PC-9 (cell line): ENCODE measurements around the gene ANO2. TPM values are rescaled to one million over a fixed set of nuclear protein-coding genes. Genes with fewer than 3 reads are reported as not detected.

Experiments
- BruUV-seq: library from RNA; stranded (reverse); fragments of 400-500 nt; replicated peaks from 2 replicates; lab custom pipeline; 2021; lab: Mats Ljungman, UMichigan
- CTCF ChIA-PET: fragments of 300-600 bp; sonication (Branson Sonifier 250); formaldehyde crosslinking; loops from one replicate; lab custom pipeline; 2022; ENCODE audit warnings: antibody characterized with exemption; lab: Charles Lee
- POLR2A ChIA-PET: fragments of 300-600 bp; sonication (Branson Sonifier 250); formaldehyde crosslinking; loops from one replicate; lab custom pipeline; 2022; ENCODE audit warnings: antibody characterized with exemption; ENCODE audit not compliant: unreplicated experiment; lab: Charles Lee
- DNase-seq, 2 experiments: peaks; one replicate each; pipeline versions ENCODE4 v3.0.0 to v3.0.0-alpha.2; 2015 to 2022; ENCODE audit warnings: mixed read lengths in 1 of 2
- H2AFZ ChIP-seq: fragments of 200-600 bp; sonication (generic); 2 replicates; pipeline ENCODE4 v1.8.1; 2017; ENCODE audit warnings: antibody characterized with exemption
- H3F3A ChIP-seq: fragments of 200-600 bp; sonication (generic); 2 replicates; pipeline ENCODE4 v1.8.1; 2017; ENCODE audit warnings: antibody characterized with exemption, mild to moderate bottlenecking, low read depth; ENCODE audit not compliant: insufficient read depth
- H3K27ac ChIP-seq: fragments of 200-600 bp; sonication (generic); 2 replicates; pipeline ENCODE4 v1.6.1; 2016; ENCODE audit warnings: mixed run types
- H3K27me3 ChIP-seq: fragments of 200-600 bp; sonication (generic); 2 replicates; pipeline ENCODE4 v1.6.1; 2016; ENCODE audit warnings: low read depth, mixed run types; ENCODE audit not compliant: insufficient read depth
- H3K36me3 ChIP-seq: fragments of 200-600 bp; sonication (generic); 2 replicates; pipeline ENCODE4 v1.6.1; 2016; ENCODE audit warnings: low read depth, mixed run types
- H3K4me1 ChIP-seq: fragments of 200-600 bp; sonication (generic); replicated peaks from 2 replicates; pipeline ENCODE4 v1.6.1; 2016; ENCODE audit warnings: mixed run types; ENCODE audit not compliant: insufficient read depth
- H3K4me2 ChIP-seq: fragments of 200-600 bp; sonication (generic); 2 replicates; pipeline ENCODE4 v1.6.1; 2017; ENCODE audit warnings: mixed run types
- H3K4me3 ChIP-seq: fragments of 200-600 bp; sonication (generic); 2 replicates; pipeline ENCODE4 v1.6.1; 2016; ENCODE audit warnings: mixed run types
- H3K79me2 ChIP-seq: fragments of 200-600 bp; sonication (generic); 2 replicates; pipeline ENCODE4 v1.6.1; 2017; ENCODE audit warnings: low read depth, mixed run types
- H3K9me2 ChIP-seq: fragments of 200-600 bp; sonication (generic); 2 replicates; pipeline ENCODE4 v1.8.1; 2017; ENCODE audit warnings: mild to moderate bottlenecking; ENCODE audit not compliant: insufficient read depth
- H3K9me3 ChIP-seq: fragments of 200-600 bp; sonication (generic); 2 replicates; pipeline ENCODE4 v1.8.1; 2016; ENCODE audit warnings: low read depth; ENCODE audit not compliant: insufficient read depth
- H4K20me1 ChIP-seq: fragments of 200-600 bp; sonication (generic); 2 replicates; pipeline ENCODE4 v1.8.1; 2017; ENCODE audit not compliant: insufficient read depth
- EZH2 ChIP-seq: fragments of 200-600 bp; sonication (generic); IDR thresholded peaks from 2 replicates; pipeline ENCODE4 v1.8.0; 2017; ENCODE audit warnings: antibody characterized with exemption, low read depth
- intact Hi-C: fragments of 100-400 bp; cut with micrococcal nuclease; formaldehyde crosslinking; loops from one replicate; pipeline ENCODE4 v1.10.0; 2022; ENCODE audit not compliant: unreplicated experiment
- total RNA-seq: library from RNA; stranded (reverse); gene quantifications from 2 replicates; pipeline ENCODE4 v1.2.3, GENCODE V29; 2021
- TF ChIP-seq, protein P1 (sequence below): fragments of 200-600 bp; sonication (generic); conservative IDR thresholded peaks from 2 replicates; pipeline ENCODE4 v1.6.1; 2017; ENCODE audit warnings: mixed run types, antibody characterized with exemption, mild to moderate bottlenecking, moderate library complexity

The ANO2 gene
- total RNA-seq, 1 experiment from 2014 or later: not detected

GRCh38 chr12:5941907-5942306, 3.2 kb downstream of the ANO2 start:
- Histone ChIP-seq H3K9me3 (no peaks in the 10 kb centered on the region), H4K20me1 (no peaks in the 10 kb centered on the region), H3K36me3 (no peaks in the 10 kb centered on the region), H3K79me2 (no peaks in the 10 kb centered on the region), H3K4me1 (no peaks in the 10 kb centered on the region), H2AFZ (no peak overlapping the region), H3K27ac (no peak overlapping the region), H3K4me3 (no peak overlapping the region), H3K9me2 (no peaks in the 10 kb centered on the region), H3K4me2 (no peak overlapping the region), H3F3A (no peaks in the 10 kb centered on the region), H3K27me3 (peaks cover 78% of the 10 kb centered on the region)
- DNase-seq: peak in 1 of 2 experiments; percentile 19
- POLR2A ChIA-PET: interaction anchor here (0.6 kb wide), 2 partner anchors 18 to 388 kb away, joined by 3 to 6 read pairs; no protein-coding TSS in a partner anchor
- CTCF ChIA-PET: no interaction called here
- no TSS peak for BruUV-seq
- TF ChIP-seq, protein P1, sequence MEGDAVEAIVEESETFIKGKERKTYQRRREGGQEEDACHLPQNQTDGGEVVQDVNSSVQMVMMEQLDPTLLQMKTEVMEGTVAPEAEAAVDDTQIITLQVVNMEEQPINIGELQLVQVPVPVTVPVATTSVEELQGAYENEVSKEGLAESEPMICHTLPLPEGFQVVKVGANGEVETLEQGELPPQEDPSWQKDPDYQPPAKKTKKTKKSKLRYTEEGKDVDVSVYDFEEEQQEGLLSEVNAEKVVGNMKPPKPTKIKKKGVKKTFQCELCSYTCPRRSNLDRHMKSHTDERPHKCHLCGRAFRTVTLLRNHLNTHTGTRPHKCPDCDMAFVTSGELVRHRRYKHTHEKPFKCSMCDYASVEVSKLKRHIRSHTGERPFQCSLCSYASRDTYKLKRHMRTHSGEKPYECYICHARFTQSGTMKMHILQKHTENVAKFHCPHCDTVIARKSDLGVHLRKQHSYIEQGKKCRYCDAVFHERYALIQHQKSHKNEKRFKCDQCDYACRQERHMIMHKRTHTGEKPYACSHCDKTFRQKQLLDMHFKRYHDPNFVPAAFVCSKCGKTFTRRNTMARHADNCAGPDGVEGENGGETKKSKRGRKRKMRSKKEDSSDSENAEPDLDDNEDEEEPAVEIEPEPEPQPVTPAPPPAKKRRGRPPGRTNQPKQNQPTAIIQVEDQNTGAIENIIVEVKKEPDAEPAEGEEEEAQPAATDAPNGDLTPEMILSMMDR: no peak
- no peak for TF ChIP-seq EZH2
- intact Hi-C loops: no loop called here

DNA sequence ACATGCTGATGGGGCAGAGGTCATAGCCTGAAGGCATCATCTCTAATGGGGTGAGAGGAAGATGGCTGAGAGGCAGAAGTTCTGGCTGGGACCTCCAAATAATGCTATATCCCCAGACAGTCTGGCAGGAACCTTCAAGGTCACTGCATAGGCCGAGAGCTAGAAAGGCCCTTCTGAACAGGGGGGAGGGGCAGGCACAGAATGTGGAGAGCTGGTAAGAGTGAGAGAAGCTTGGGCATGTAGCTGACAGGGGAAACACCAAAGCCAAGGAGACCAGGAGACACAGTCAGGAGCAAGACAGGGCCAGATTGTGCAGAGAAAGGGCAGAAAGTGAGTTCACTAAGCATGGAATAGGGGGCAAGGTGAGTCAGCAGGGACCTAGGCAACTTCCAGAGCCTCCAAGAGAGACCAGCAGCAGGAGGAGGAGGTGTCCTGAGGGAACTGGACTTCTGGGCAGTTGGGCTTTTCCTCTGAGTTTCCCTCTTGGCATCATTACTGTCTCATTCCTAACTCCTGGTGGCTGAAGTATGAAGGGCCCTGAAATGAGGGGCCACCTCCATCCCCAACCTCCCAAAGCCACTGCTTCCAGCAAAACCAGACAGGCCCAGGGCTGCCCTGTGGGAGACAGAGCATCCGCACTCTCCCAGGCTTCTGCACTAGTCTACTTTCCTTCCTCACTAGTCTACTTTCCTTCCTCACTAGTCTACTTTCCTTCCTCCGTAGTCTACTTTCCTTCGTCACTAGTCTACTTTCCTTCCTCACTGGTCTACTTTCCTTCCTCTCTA, 17.1 kb downstream of the ANO2 start:
- no peak for TF ChIP-seq EZH2
- TF ChIP-seq, protein P1: no peak
- no TSS peak for BruUV-seq
- Histone ChIP-seq H2AFZ (no peak overlapping the region), H3K4me3 (no peak overlapping the region), H3K9me3 (no peaks in the 10 kb centered on the region), H4K20me1 (no peaks in the 10 kb centered on the region), H3K4me1 (no peaks in the 10 kb centered on the region), H3K79me2 (no peaks in the 10 kb centered on the region), H3K9me2 (no peaks in the 10 kb centered on the region), H3F3A (no peaks in the 10 kb centered on the region), H3K27me3 (peaks cover 49% of the 10 kb centered on the region), H3K27ac (no peak overlapping the region), H3K36me3 (no peaks in the 10 kb centered on the region), H3K4me2 (no peak overlapping the region)
- DNase-seq: peak in 1 of 2 experiments; percentile 29
- POLR2A ChIA-PET: no interaction called here
- intact Hi-C loops: no loop called here
- CTCF ChIA-PET: no interaction called here

- H3K9me3 ChIP-seq: no peaks in the 10 kb centered on the region
- ChIA-PET POLR2A (no interaction called here), CTCF (no interaction called here)
- peaks cover 71% of the 10 kb centered on the region for H3K27me3 ChIP-seq
- no peak overlapping the region for H3K27ac ChIP-seq
- intact Hi-C loops: no loop called here
- no peaks in the 10 kb centered on the region for H4K20me1 ChIP-seq
- no TSS peak for BruUV-seq
- H2AFZ ChIP-seq: no peak overlapping the region
- H3K4me3 ChIP-seq: no peak overlapping the region
- no peaks in the 10 kb centered on the region for H3K36me3 ChIP-seq
- H3F3A ChIP-seq: no peaks in the 10 kb centered on the region
- no peak for TF ChIP-seq EZH2
- TF ChIP-seq, protein P1: no peak
- DNase-seq: peak in 1 of 2 experiments; percentile 31
- no peaks in the 10 kb centered on the region for H3K79me2 ChIP-seq
- no peaks in the 10 kb centered on the region for H3K4me1 ChIP-seq
- H3K4me2 ChIP-seq: no peak overlapping the region
- no peaks in the 10 kb centered on the region for H3K9me2 ChIP-seq
Measured at GRCh38 chr12:5925646-5926045, 19.4 kb downstream of the ANO2 start.
